Measurements from ENCODE around the gene MED8. TPM values are rescaled to one million over a fixed set of nuclear protein-coding genes. Genes with fewer than 3 reads are reported as not detected.
A peak's percentile ranks its signal among the peaks of the same experiment; 100 is the strongest.

The MED8 gene
- total and polyA plus RNA-seq, 2 donors from 2014 or later, result 36.5 to 44.3 TPM

- Histone ChIP-seq H3K27me3 (ENCODE audit: control insufficient read depth, insufficient read depth, low read length) (no peaks in the 10 kb centered on the region), H3K4me1 (ENCODE audit: control insufficient read depth in 2 of 3, insufficient read depth in 2 of 3, low read depth in 1 of 3, low read length in 3 of 3) (peaks cover 0 to 3% (median 0%) of the 10 kb centered on the region in 3 donors), H3K9ac (ENCODE audit: low read length in 3 of 3) (no peak overlapping the region), H3K27ac (ENCODE audit: low read depth in 2 of 2, low read length in 2 of 2) (no peak overlapping the region), H3K36me3 (ENCODE audit: control insufficient read depth in 2 of 3, insufficient read depth in 3 of 3, low read length in 3 of 3) (peaks cover 5 to 80% (median 65%) of the 10 kb centered on the region in 3 donors), H3K9me3 (ENCODE audit: control insufficient read depth in 2 of 3, insufficient read depth in 1 of 3, low read length in 3 of 3) (no peaks in the 10 kb centered on the region), H3K4me3 (ENCODE audit: low read length in 3 of 3) (no peak overlapping the region)
- intact Hi-C loops (cut with DNase I), result no loop called here
- DNase-seq (peak in 1 of 5 donors; percentile 49), FAIRE-seq (no peak)
- no peak for TF ChIP-seq CTCF (IDR thresholded peaks at IDR 0.05; ENCODE audit: borderline replicate concordance, extremely low read depth, insufficient read depth)
Observed at GRCh38 chr1:43430831-43431230, 41.2 kb upstream of the MED8 start.

- Histone ChIP-seq H3K27me3 (ENCODE audit: control insufficient read depth, insufficient read depth, low read length) (no peaks in the 10 kb centered on the region), H3K4me1 (ENCODE audit: control insufficient read depth in 2 of 3, insufficient read depth in 2 of 3, low read depth in 1 of 3, low read length in 3 of 3) (no peaks in the 10 kb centered on the region), H3K9ac (ENCODE audit: low read length in 3 of 3) (no peak overlapping the region), H3K4me3 (ENCODE audit: low read length in 3 of 3) (no peak overlapping the region), H3K36me3 (ENCODE audit: control insufficient read depth in 2 of 3, insufficient read depth in 3 of 3, low read length in 3 of 3) (peaks cover 7 to 90% (median 74%) of the 10 kb centered on the region in 3 donors), H3K27ac (ENCODE audit: low read depth in 2 of 2, low read length in 2 of 2) (no peak overlapping the region), H3K9me3 (ENCODE audit: control insufficient read depth in 2 of 3, insufficient read depth in 1 of 3, low read length in 3 of 3) (no peaks in the 10 kb centered on the region)
- TF ChIP-seq CTCF (IDR thresholded peaks at IDR 0.05; ENCODE audit: borderline replicate concordance, extremely low read depth, insufficient read depth), result no peak
- intact Hi-C loops (cut with DNase I), result no loop called here
- peak in 1 of 5 donors; percentile 56 for DNase-seq
- FAIRE-seq, result no peak
Observed at GRCh38 chr1:43427941-43428340, 38.3 kb upstream of the MED8 start.

GRCh38 chr1:43427524-43427923 lies 37.9 kb upstream of the MED8 start:
- DNase-seq (peak in 1 of 5 donors; percentile 57), FAIRE-seq (no peak)
- no peak for TF ChIP-seq CTCF (IDR thresholded peaks at IDR 0.05; ENCODE audit: borderline replicate concordance, extremely low read depth, insufficient read depth)
- Histone ChIP-seq H3K4me3 (ENCODE audit: low read length in 3 of 3) (no peak overlapping the region), H3K27me3 (ENCODE audit: control insufficient read depth, insufficient read depth, low read length) (no peaks in the 10 kb centered on the region), H3K4me1 (ENCODE audit: control insufficient read depth in 2 of 3, insufficient read depth in 2 of 3, low read depth in 1 of 3, low read length in 3 of 3) (no peaks in the 10 kb centered on the region), H3K36me3 (ENCODE audit: control insufficient read depth in 2 of 3, insufficient read depth in 3 of 3, low read length in 3 of 3) (peaks cover 7 to 90% (median 69%) of the 10 kb centered on the region in 3 donors), H3K9ac (ENCODE audit: low read length in 3 of 3) (no peak overlapping the region), H3K27ac (ENCODE audit: low read depth in 2 of 2, low read length in 2 of 2) (no peak overlapping the region), H3K9me3 (ENCODE audit: control insufficient read depth in 2 of 3, insufficient read depth in 1 of 3, low read length in 3 of 3) (no peaks in the 10 kb centered on the region)
- intact Hi-C loops (cut with DNase I), result no loop called here

- Histone ChIP-seq H3K4me1 (ENCODE audit: control insufficient read depth in 2 of 3, insufficient read depth in 2 of 3, low read depth in 1 of 3, low read length in 3 of 3) (no peaks in the 10 kb centered on the region), H3K36me3 (ENCODE audit: control insufficient read depth in 2 of 3, insufficient read depth in 3 of 3, low read length in 3 of 3) (peaks cover 7 to 91% (median 70%) of the 10 kb centered on the region in 3 donors), H3K27ac (ENCODE audit: low read depth in 2 of 2, low read length in 2 of 2) (no peak overlapping the region), H3K9ac (ENCODE audit: low read length in 3 of 3) (no peak overlapping the region), H3K27me3 (ENCODE audit: control insufficient read depth, insufficient read depth, low read length) (no peaks in the 10 kb centered on the region), H3K9me3 (ENCODE audit: control insufficient read depth in 2 of 3, insufficient read depth in 1 of 3, low read length in 3 of 3) (no peaks in the 10 kb centered on the region), H3K4me3 (ENCODE audit: low read length in 3 of 3) (no peak overlapping the region)
- FAIRE-seq, result no peak
- intact Hi-C loops (cut with DNase I), result no loop called here
- TF ChIP-seq CTCF (IDR thresholded peaks at IDR 0.05; ENCODE audit: borderline replicate concordance, extremely low read depth, insufficient read depth), result no peak
- peak in 1 of 5 donors; percentile 51 for DNase-seq
Observed at GRCh38 chr1:43426221-43426620, 36.6 kb upstream of the MED8 start.
